ENCODE measurements around the gene ATF6B. TPM values are rescaled to one million over a fixed set of nuclear protein-coding genes. Genes with fewer than 3 reads are reported as not detected.
A peak's percentile ranks its signal among the peaks of the same experiment; 100 is the strongest.

Gene ATF6B
- total and polyA plus RNA-seq, 2 experiments from 2014 or later = 33.3 to 54.1 TPM

DNA sequence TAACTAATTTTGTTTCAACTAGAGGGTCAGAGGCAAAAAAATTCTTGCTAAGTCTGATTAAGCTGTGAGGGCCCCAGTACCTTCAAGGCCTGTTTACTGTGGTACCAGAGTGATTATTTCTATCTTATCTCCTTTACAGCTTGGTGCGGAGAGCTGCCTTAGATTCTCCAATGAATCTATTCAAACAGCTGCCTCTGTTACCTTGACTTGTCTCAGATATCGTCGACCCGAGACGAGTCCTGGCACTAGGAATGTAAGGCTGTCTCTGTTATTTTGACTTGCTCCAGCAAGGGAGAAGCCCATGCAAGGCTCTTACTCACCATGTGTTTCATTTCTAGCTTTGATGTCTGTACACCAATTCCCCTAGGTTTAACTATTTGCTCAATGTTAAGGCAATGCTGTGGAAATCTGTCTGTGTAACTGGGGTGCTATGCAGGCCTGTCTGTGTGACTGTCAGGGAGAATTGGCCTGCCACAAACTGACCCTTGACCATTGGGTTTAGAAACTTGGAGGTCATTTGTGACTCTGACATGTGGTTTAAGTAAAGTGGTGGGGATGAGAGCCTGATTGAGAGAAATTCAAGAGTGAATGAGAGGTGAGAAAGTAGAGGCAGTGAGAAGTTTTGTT lies 12.5 kb upstream of the ATF6B start:
- Histone ChIP-seq H3K4me1 (ENCODE audit: insufficient read depth) (no peaks in the 10 kb centered on the region), H3K27ac (no peak overlapping the region), H3K9me2 (ENCODE audit: insufficient read depth) (no peaks in the 10 kb centered on the region), H3K36me3 (ENCODE audit: low read depth) (no peaks in the 10 kb centered on the region), H3K79me2 (ENCODE audit: insufficient read depth) (no peaks in the 10 kb centered on the region), H3K9me3 (ENCODE audit: low read depth) (no peaks in the 10 kb centered on the region), H4K20me1 (ENCODE audit: insufficient read depth) (no peaks in the 10 kb centered on the region), H3K9ac (no peak overlapping the region), H3K4me2 (ENCODE audit: unreplicated experiment) (no peak overlapping the region), H3K4me3 (no peak overlapping the region), H2AFZ (no peak overlapping the region), H3F3A (ENCODE audit: insufficient read depth) (no peaks in the 10 kb centered on the region), H3K27me3 (replicated peaks; ENCODE audit: insufficient read depth) (no peaks in the 10 kb centered on the region)
- DNase-seq = no peak
- WGBS, 2 experiments (ENCODE audit: low coverage in 1 of 2, low lambda C conversion rate in 2 of 2, missing lambda C conversion rate in 2 of 2) = 75 to 84% methylated on average over 5 of the region's 5 CpGs
- in situ Hi-C loops (cut with MboI) = no loop called here
- no peak for TF ChIP-seq EZH2 (IDR thresholded peaks at IDR 0.05; ENCODE audit: insufficient read depth, poor library complexity, severe bottlenecking)
- no peak for TF ChIP-seq EZH2phosphoT487 (IDR thresholded peaks at IDR 0.05; ENCODE audit: insufficient read depth, low read depth)

DNA sequence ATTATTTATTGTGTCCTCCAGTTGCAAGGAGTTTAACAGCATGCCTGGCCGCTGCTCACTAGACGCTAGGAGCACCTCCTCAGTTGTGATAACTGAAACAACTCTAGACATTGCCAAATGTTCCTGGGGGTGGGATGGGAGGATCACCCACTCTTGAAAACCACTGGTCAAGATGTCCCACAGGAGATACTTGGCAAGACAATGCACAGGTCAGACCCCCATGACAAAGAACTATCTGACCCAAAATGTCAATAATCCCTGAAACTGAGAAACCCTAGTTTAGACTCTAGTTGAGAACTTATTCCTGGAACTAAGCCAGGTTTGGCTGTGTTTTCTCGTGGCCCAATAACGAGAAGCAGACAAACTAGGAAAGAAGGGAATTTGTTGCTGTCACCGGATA lies 11.5 kb upstream of the ATF6B start:
- WGBS, 2 experiments (ENCODE audit: low coverage in 1 of 2, low lambda C conversion rate in 2 of 2, missing lambda C conversion rate in 2 of 2) = 39 to 43% methylated on average over 5 of the region's 5 CpGs
- Histone ChIP-seq H3K9me2 (ENCODE audit: insufficient read depth) (no peaks in the 10 kb centered on the region), H2AFZ (no peak overlapping the region), H3K4me1 (ENCODE audit: insufficient read depth) (no peaks in the 10 kb centered on the region), H3K79me2 (ENCODE audit: insufficient read depth) (no peaks in the 10 kb centered on the region), H3K27ac (no peak overlapping the region), H3K36me3 (ENCODE audit: low read depth) (no peaks in the 10 kb centered on the region), H3K9me3 (ENCODE audit: low read depth) (no peaks in the 10 kb centered on the region), H3K9ac (no peak overlapping the region), H4K20me1 (ENCODE audit: insufficient read depth) (no peaks in the 10 kb centered on the region), H3K4me3 (no peak overlapping the region), H3K27me3 (replicated peaks; ENCODE audit: insufficient read depth) (no peaks in the 10 kb centered on the region), H3F3A (ENCODE audit: insufficient read depth) (no peaks in the 10 kb centered on the region), H3K4me2 (ENCODE audit: unreplicated experiment) (no peak overlapping the region)
- DNase-seq = no peak
- in situ Hi-C loops (cut with MboI) = no loop called here
- TF ChIP-seq EZH2 (IDR thresholded peaks at IDR 0.05; ENCODE audit: insufficient read depth, poor library complexity, severe bottlenecking) (no peak), EZH2phosphoT487 (IDR thresholded peaks at IDR 0.05; ENCODE audit: insufficient read depth, low read depth) (no peak)

DNA sequence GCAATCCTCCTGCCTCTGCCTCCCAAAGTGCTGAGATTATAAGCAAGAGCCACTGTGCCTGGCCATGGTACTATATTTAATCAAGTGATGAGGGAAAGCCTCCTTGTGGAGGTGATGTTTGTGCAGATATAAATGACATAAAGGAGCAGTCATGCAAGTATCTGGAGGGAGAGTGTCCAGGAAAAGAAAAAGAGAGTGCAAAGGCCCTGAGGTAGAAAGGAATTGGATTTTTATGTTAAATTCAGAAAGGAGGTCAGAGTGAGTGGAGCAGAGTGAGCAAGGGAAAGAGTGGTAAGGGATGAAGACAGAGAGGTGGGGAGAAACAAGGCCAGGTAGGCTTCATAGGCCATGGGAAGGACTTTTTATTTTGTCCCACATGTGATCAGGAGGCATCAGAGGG lies 9.4 kb upstream of the ATF6B start:
- in situ Hi-C loops (cut with MboI) = no loop called here
- Histone ChIP-seq H3K9me3 (ENCODE audit: low read depth) (no peaks in the 10 kb centered on the region), H3K4me3 (no peak overlapping the region), H3F3A (ENCODE audit: insufficient read depth) (no peaks in the 10 kb centered on the region; the same call in 1 of the 2 replicates), H3K9ac (no peak overlapping the region), H3K9me2 (ENCODE audit: insufficient read depth) (no peaks in the 10 kb centered on the region), H3K27ac (no peak overlapping the region), H3K79me2 (ENCODE audit: insufficient read depth) (no peaks in the 10 kb centered on the region), H2AFZ (no peak overlapping the region), H3K27me3 (replicated peaks; ENCODE audit: insufficient read depth) (no peaks in the 10 kb centered on the region), H3K36me3 (ENCODE audit: low read depth) (no peaks in the 10 kb centered on the region), H4K20me1 (ENCODE audit: insufficient read depth) (no peaks in the 10 kb centered on the region), H3K4me1 (ENCODE audit: insufficient read depth) (peaks cover 10% of the 10 kb centered on the region; the same call in 1 of the 2 replicates), H3K4me2 (ENCODE audit: unreplicated experiment) (no peak overlapping the region)
- DNase-seq = no peak
- no peak for TF ChIP-seq EZH2 (IDR thresholded peaks at IDR 0.05; ENCODE audit: insufficient read depth, poor library complexity, severe bottlenecking)
- TF ChIP-seq EZH2phosphoT487 (IDR thresholded peaks at IDR 0.05; ENCODE audit: insufficient read depth, low read depth) = no peak

DNA sequence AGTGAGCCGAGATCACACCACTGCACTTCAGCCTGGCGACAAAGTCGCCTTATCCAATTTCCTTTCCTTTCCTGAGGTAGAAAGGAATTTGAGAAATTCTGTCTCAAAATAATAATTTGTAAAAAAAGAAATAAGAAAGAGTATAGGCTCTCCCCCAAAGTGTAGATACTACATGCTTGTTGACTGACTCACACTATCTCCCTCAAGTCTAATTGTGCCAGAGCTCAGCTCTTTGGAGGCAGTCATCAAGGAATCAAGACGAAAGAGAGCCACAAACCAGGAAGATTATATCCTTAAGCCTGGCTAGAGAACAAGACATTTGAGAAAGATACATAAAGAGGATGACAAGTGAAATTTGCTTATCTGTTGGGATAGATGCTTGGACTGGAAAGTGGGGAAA lies 5.7 kb upstream of the ATF6B start:
- H2AFZ ChIP-seq = peak overlapping the region; percentile 77
- no peak overlapping the region for H3K9ac ChIP-seq
- in situ Hi-C loops (cut with MboI) = no loop called here
- peaks cover 11% of the 10 kb centered on the region for H3K79me2 ChIP-seq (ENCODE audit: insufficient read depth)
- peak; percentile 61 for DNase-seq
- peak overlapping the region; percentile 53 for H3K4me2 ChIP-seq (ENCODE audit: unreplicated experiment)
- no peaks in the 10 kb centered on the region for H3K27me3 ChIP-seq (replicated peaks; ENCODE audit: insufficient read depth)
- H3K4me1 ChIP-seq (ENCODE audit: insufficient read depth) = peaks cover 17% of the 10 kb centered on the region; the same call in 1 of the 2 replicates
- no peaks in the 10 kb centered on the region for H3K9me3 ChIP-seq (ENCODE audit: low read depth)
- no peaks in the 10 kb centered on the region; the same call in 1 of the 2 replicates for H3F3A ChIP-seq (ENCODE audit: insufficient read depth)
- TF ChIP-seq EZH2 (IDR thresholded peaks at IDR 0.05; ENCODE audit: insufficient read depth, poor library complexity, severe bottlenecking) = no peak
- TF ChIP-seq EZH2phosphoT487 (IDR thresholded peaks at IDR 0.05; ENCODE audit: insufficient read depth, low read depth) = no peak
- no peaks in the 10 kb centered on the region for H3K36me3 ChIP-seq (ENCODE audit: low read depth)
- 58 to 61% methylated on average over 4 of the region's 4 CpGs for WGBS, 2 experiments (ENCODE audit: low coverage in 1 of 2, low lambda C conversion rate in 2 of 2, missing lambda C conversion rate in 2 of 2)
- no peak overlapping the region for H3K27ac ChIP-seq
- no peak overlapping the region for H3K4me3 ChIP-seq
- no peaks in the 10 kb centered on the region for H4K20me1 ChIP-seq (ENCODE audit: insufficient read depth)
- no peaks in the 10 kb centered on the region for H3K9me2 ChIP-seq (ENCODE audit: insufficient read depth)

DNA sequence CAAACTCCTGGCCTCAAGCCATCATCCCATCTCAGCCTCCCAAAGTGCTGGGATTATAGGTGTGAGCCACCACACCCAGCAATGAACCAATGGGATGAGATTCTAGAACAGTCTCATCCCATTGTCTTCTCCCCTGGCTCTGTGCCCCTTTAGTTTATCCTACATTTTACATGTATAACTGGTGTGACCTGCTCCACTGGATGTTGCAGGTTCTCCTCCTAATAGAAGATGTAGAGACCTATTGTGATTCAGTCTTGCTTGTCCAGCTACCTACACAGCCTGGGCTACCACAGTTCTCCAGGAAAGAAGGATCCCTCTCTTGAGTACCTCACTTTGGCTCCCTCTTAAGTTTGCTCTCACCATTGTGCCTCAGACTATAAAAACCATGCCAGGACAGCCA lies 4.1 kb upstream of the ATF6B start:
- H3K4me3 ChIP-seq = no peak overlapping the region
- H3K9me3 ChIP-seq (ENCODE audit: low read depth) = no peaks in the 10 kb centered on the region
- no peaks in the 10 kb centered on the region for H3K36me3 ChIP-seq (ENCODE audit: low read depth)
- TF ChIP-seq EZH2phosphoT487 (IDR thresholded peaks at IDR 0.05; ENCODE audit: insufficient read depth, low read depth) (no peak), EZH2 (IDR thresholded peaks at IDR 0.05; ENCODE audit: insufficient read depth, poor library complexity, severe bottlenecking) (no peak)
- no peaks in the 10 kb centered on the region for H3K27me3 ChIP-seq (replicated peaks; ENCODE audit: insufficient read depth)
- no peak for DNase-seq
- peaks cover 23% of the 10 kb centered on the region for H3K79me2 ChIP-seq (ENCODE audit: insufficient read depth)
- H2AFZ ChIP-seq = no peak overlapping the region
- peaks cover 24% of the 10 kb centered on the region; the same call in 1 of the 2 replicates for H3K4me1 ChIP-seq (ENCODE audit: insufficient read depth)
- no peaks in the 10 kb centered on the region; the same call in 1 of the 2 replicates for H3F3A ChIP-seq (ENCODE audit: insufficient read depth)
- H3K9me2 ChIP-seq (ENCODE audit: insufficient read depth) = no peaks in the 10 kb centered on the region
- H3K4me2 ChIP-seq (ENCODE audit: unreplicated experiment) = no peak overlapping the region
- no peaks in the 10 kb centered on the region for H4K20me1 ChIP-seq (ENCODE audit: insufficient read depth)
- in situ Hi-C loops (cut with MboI) = no loop called here
- H3K9ac ChIP-seq = no peak overlapping the region
- no peak overlapping the region for H3K27ac ChIP-seq

Measured in GM23248 (cell line).